GM13976 (cell line): ENCODE data around the gene SPAG17.

Experiments
- DNase-seq: peaks from one replicate; pipeline ENCODE4 v3.0.0; 2012; ENCODE audit warnings: low spot score
- in situ Hi-C: fragments of 300-500 bp; cut with MboI; formaldehyde crosslinking; loops from one replicate; pipeline ENCODE4 v1.12.0; 2022; ENCODE audit warnings: low sequenced_read_pairs, mixed read lengths, inconsistent platforms; ENCODE audit not compliant: unreplicated experiment
- TF ChIP-seq, protein P1 (sequence below): IDR thresholded peaks from 2 replicates; pipeline ENCODE4 v1.5.1; 2012; ENCODE audit warnings: borderline replicate concordance, mild to moderate bottlenecking; ENCODE audit not compliant: insufficient read depth; ENCODE audit errors: extremely low read depth, missing control alignments, control extremely low read depth

SPAG17 gene

GRCh38 chr1:118202076-118202608 is 17.1 kb upstream of the SPAG17 start:
- TF ChIP-seq, protein P1, sequence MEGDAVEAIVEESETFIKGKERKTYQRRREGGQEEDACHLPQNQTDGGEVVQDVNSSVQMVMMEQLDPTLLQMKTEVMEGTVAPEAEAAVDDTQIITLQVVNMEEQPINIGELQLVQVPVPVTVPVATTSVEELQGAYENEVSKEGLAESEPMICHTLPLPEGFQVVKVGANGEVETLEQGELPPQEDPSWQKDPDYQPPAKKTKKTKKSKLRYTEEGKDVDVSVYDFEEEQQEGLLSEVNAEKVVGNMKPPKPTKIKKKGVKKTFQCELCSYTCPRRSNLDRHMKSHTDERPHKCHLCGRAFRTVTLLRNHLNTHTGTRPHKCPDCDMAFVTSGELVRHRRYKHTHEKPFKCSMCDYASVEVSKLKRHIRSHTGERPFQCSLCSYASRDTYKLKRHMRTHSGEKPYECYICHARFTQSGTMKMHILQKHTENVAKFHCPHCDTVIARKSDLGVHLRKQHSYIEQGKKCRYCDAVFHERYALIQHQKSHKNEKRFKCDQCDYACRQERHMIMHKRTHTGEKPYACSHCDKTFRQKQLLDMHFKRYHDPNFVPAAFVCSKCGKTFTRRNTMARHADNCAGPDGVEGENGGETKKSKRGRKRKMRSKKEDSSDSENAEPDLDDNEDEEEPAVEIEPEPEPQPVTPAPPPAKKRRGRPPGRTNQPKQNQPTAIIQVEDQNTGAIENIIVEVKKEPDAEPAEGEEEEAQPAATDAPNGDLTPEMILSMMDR = no peak
- DNase-seq = no peak
- in situ Hi-C loops = no loop called here

GRCh38 chr1:118201524-118201923 is 16.5 kb upstream of the SPAG17 start:
- TF ChIP-seq, protein P1 = no peak
- in situ Hi-C loops = no loop called here

GRCh38 chr1:118200836-118201235 is 15.8 kb upstream of the SPAG17 start:
- TF ChIP-seq, protein P1 = no peak
- no peak for DNase-seq
- in situ Hi-C loops = no loop called here

More at GRCh38 chr1:118201524-118201923, 16.5 kb upstream of the SPAG17 start:
- DNase-seq = no peak

- in situ Hi-C loops = no loop called here
- no peak for DNase-seq
- TF ChIP-seq, protein P1 = no peak
These were observed 5.5 kb upstream of the SPAG17 start for GRCh38 chr1:118190561-118190960.

DNA sequence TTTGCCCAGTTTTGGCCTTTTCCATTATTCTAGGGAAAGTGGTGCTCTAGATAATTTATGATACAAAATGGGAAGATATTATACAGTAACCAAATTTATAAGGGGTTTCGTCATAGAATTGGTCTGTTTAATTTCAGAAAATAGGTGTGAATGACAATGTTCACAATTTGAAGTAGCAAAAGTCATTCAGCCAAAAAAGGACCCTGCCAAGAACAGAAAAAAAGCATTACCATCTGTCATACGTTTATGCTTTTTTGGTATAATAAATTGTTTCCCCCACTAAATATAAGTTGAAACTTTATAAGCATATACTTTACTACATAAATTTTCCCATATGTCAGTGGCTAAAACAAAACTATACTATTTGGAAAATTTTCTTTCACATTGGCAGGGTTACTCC is 4.5 kb upstream of the SPAG17 start:
- in situ Hi-C loops = no loop called here
- no peak for DNase-seq
- TF ChIP-seq, protein P1 = no peak

- in situ Hi-C loops = no loop called here
- DNase-seq = no peak
- TF ChIP-seq, protein P1 = no peak
These were observed 3.4 kb upstream of the SPAG17 start for GRCh38 chr1:118188411-118188810.
